ENCODE results near the gene GADD45GIP1. TPM values are rescaled to one million over a fixed set of nuclear protein-coding genes. Genes with fewer than 3 reads are reported as not detected.
"Not testable (repeated sequence)": the region's sequence is repeated elsewhere in the genome, so short reads cannot be mapped to it uniquely, and the experiment has no call there.

GADD45GIP1 gene
- polyA plus RNA-seq, 1 of the 3 experiments (the other 2 are of a cell fraction): 91.8 TPM

GRCh38 chr19:12979974-12980373 lies 23.0 kb upstream of the GADD45GIP1 start:
- no peak overlapping the region for H3K4me2 ChIP-seq
- H3K4me1 ChIP-seq (ENCODE audit: control insufficient read depth in 1 of 2, insufficient read depth in 2 of 2, low read depth in 1 of 2, low read length in 1 of 2): peaks cover 0 to 10% of the 10 kb centered on the region in 2 experiments; a peak in 1 of 4 replicates
- H3F3A ChIP-seq (replicated peaks; ENCODE audit: insufficient read depth): no peaks in the 10 kb centered on the region
- no peak overlapping the region for H3K4me3 ChIP-seq (ENCODE audit: low read depth in 2 of 2, low read length in 1 of 2)
- no peak overlapping the region for H3K9ac ChIP-seq
- H3K79me2 ChIP-seq (ENCODE audit: insufficient read depth): no peaks in the 10 kb centered on the region
- TF ChIP-seq JUND (IDR thresholded peaks at IDR 0.05): no peak
- TF ChIP-seq CHD2 (IDR thresholded peaks at IDR 0.05; ENCODE audit: low read length, partially characterized antibody): no peak
- TF ChIP-seq POLR2AphosphoS5 (IDR thresholded peaks at IDR 0.05; ENCODE audit: low read depth, low read length): no peak
- no peak for TF ChIP-seq FOXJ3 (CRISPR knock-in tag; IDR thresholded peaks at IDR 0.05)
- TF ChIP-seq FOSL2 (IDR thresholded peaks at IDR 0.05; ENCODE audit: borderline replicate concordance, low read depth): no peak
- TF ChIP-seq TEAD4 (IDR thresholded peaks at IDR 0.05; ENCODE audit: borderline replicate concordance, insufficient read depth): no peak
- no peak for TF ChIP-seq SIN3A (IDR thresholded peaks at IDR 0.05; ENCODE audit: borderline replicate concordance, low read depth, low read length)
- no peak for TF ChIP-seq MXI1 (IDR thresholded peaks at IDR 0.05; ENCODE audit: low read depth, low read length)
- TF ChIP-seq GABPA (IDR thresholded peaks at IDR 0.05; ENCODE audit: low read depth): no peak
- no peak for TF ChIP-seq EZH2phosphoT487 (IDR thresholded peaks at IDR 0.05; ENCODE audit: borderline replicate concordance, low read depth)
- CTCF ChIA-PET: interaction anchor here (1.2 to 24.6 kb wide), 5 partner anchors 14 to 283 kb away, joined by 4 to 603 read pairs (median 256); partner anchors contain the start of genes DAND5 and NACC1
- WGBS (ENCODE audit: low lambda C conversion rate): 94% methylated on average over 3 of the region's 3 CpGs
- POLR2A ChIA-PET: interaction anchor here (0.6 kb wide), 2 partner anchors 84 to 816 kb away, joined by 3 to 9 read pairs; no protein-coding TSS in a partner anchor
- H3K27me3 ChIP-seq (ENCODE audit: insufficient read depth): no peaks in the 10 kb centered on the region
- no peaks in the 10 kb centered on the region for H3K9me2 ChIP-seq
- no peak overlapping the region for H3K27ac ChIP-seq (ENCODE audit: low read depth in 2 of 2, low read length in 1 of 2)
- H4K20me1 ChIP-seq (ENCODE audit: insufficient read depth): no peaks in the 10 kb centered on the region
- H3K36me3 ChIP-seq (replicated peaks in 1 of 2; ENCODE audit: control insufficient read depth in 1 of 2, insufficient read depth in 2 of 2, low read length in 1 of 2): no peaks in the 10 kb centered on the region
- no peak for DNase-seq
- no peaks in the 10 kb centered on the region for H3K9me3 ChIP-seq
- H2AFZ ChIP-seq (ENCODE audit: low read depth): no peak overlapping the region

- 88% methylated on average over 7 of the region's 7 CpGs for WGBS (ENCODE audit: low lambda C conversion rate)
- not testable (repeated sequence) for H3K4me2 ChIP-seq; H3K9me2 ChIP-seq; DNase-seq; H3K79me2 ChIP-seq (ENCODE audit: insufficient read depth); H3K4me3 ChIP-seq (ENCODE audit: low read depth in 2 of 2, low read length in 1 of 2); H3K9me3 ChIP-seq; H3K36me3 ChIP-seq (replicated peaks in 1 of 2; ENCODE audit: control insufficient read depth in 1 of 2, insufficient read depth in 2 of 2, low read length in 1 of 2); H3F3A ChIP-seq (replicated peaks; ENCODE audit: insufficient read depth); H2AFZ ChIP-seq (ENCODE audit: low read depth); H3K9ac ChIP-seq; H4K20me1 ChIP-seq (ENCODE audit: insufficient read depth); H3K27me3 ChIP-seq (ENCODE audit: insufficient read depth)
- CTCF ChIA-PET: interaction anchor here (0.7 to 24.6 kb wide), 14 partner anchors 9 to 176 kb away, joined by 3 to 603 read pairs (median 9); partner anchors contain the start of gene DAND5
- H3K27ac ChIP-seq (ENCODE audit: low read depth in 2 of 2, low read length in 1 of 2): peak overlapping the region in 1 of 2 experiments; percentile 92; a peak in 2 of 4 replicates
- peaks cover 0 to 21% of the 10 kb centered on the region in 2 experiments; a peak in 1 of 4 replicates for H3K4me1 ChIP-seq (ENCODE audit: control insufficient read depth in 1 of 2, insufficient read depth in 2 of 2, low read depth in 1 of 2, low read length in 1 of 2)
- POLR2A ChIA-PET: interaction anchor here (0.6 to 2.9 kb wide), 10 partner anchors 11 to 750 kb away, joined by 3 to 17 read pairs (median 5); partner anchors contain the start of gene CALR
Measured at GRCh38 chr19:12976109-12976508, 19.1 kb upstream of the GADD45GIP1 start.

- Histone ChIP-seq H3K4me3 (ENCODE audit: low read depth in 2 of 2, low read length in 1 of 2) (no peak overlapping the region), H3K9me2 (no peaks in the 10 kb centered on the region), H2AFZ (ENCODE audit: low read depth) (no peak overlapping the region), H3K27me3 (ENCODE audit: insufficient read depth) (no peaks in the 10 kb centered on the region), H3K9me3 (no peaks in the 10 kb centered on the region), H3F3A (replicated peaks; ENCODE audit: insufficient read depth) (peaks cover 3% of the 10 kb centered on the region), H3K4me1 (ENCODE audit: control insufficient read depth in 1 of 2, insufficient read depth in 2 of 2, low read depth in 1 of 2, low read length in 1 of 2) (peaks cover 0 to 21% of the 10 kb centered on the region in 2 experiments; a peak in 1 of 4 replicates), H3K79me2 (ENCODE audit: insufficient read depth) (no peaks in the 10 kb centered on the region), H3K9ac (no peak overlapping the region), H4K20me1 (ENCODE audit: insufficient read depth) (no peaks in the 10 kb centered on the region), H3K36me3 (replicated peaks in 1 of 2; ENCODE audit: control insufficient read depth in 1 of 2, insufficient read depth in 2 of 2, low read length in 1 of 2) (no peaks in the 10 kb centered on the region), H3K4me2 (no peak overlapping the region), H3K27ac (ENCODE audit: low read depth in 2 of 2, low read length in 1 of 2) (peak overlapping the region in 1 of 2 experiments; percentile 92; a peak in 2 of 4 replicates)
- TF ChIP-seq CHD2 (IDR thresholded peaks at IDR 0.05; ENCODE audit: low read length, partially characterized antibody) (peak; percentile 94), EP300 (IDR thresholded peaks at IDR 0.05; ENCODE audit: borderline replicate concordance in 1 of 2, low read depth in 1 of 2, low read length in 1 of 2) (peak in 1 of 2 experiments; percentile 89; a peak in 2 of 4 replicates), REST (IDR thresholded peaks at IDR 0.05; ENCODE audit: low read depth, low read length) (no peak), ELF1 (IDR thresholded peaks at IDR 0.05) (no peak), RFX5 (IDR thresholded peaks at IDR 0.05; ENCODE audit: low read length) (0 out of 2 replicates have a peak, but pooled peaks have one; percentile 29), GABPA (IDR thresholded peaks at IDR 0.05; ENCODE audit: low read depth) (no peak), JUND (IDR thresholded peaks at IDR 0.05) (no peak), FOSL2 (IDR thresholded peaks at IDR 0.05; ENCODE audit: borderline replicate concordance, low read depth) (no peak), RCOR1 (IDR thresholded peaks at IDR 0.05; ENCODE audit: low read length) (peak; percentile 73), MXI1 (IDR thresholded peaks at IDR 0.05; ENCODE audit: low read depth, low read length) (peak; percentile 46; the same call in 1 of the 2 replicates)
- ChIA-PET POLR2A (interaction anchor here (1.0 to 2.5 kb wide), 8 partner anchors 10 to 188 kb away, joined by 3 to 17 read pairs (median 5); partner anchors contain the start of gene CALR), CTCF (interaction anchor here (0.6 to 24.6 kb wide), 14 partner anchors 9 to 177 kb away, joined by 3 to 603 read pairs (median 4); partner anchors contain the start of genes DAND5, IER2 and STX10)
- 20% methylated on average over 1 of the region's 17 CpGs for WGBS (ENCODE audit: low lambda C conversion rate)
- peak; percentile 87 for DNase-seq
Measured at GRCh38 chr19:12975221-12975741, 18.3 kb upstream of the GADD45GIP1 start.
